Measurements from ENCODE around the gene PDE6D. TPM values are rescaled to one million over a fixed set of nuclear protein-coding genes. Genes with fewer than 3 reads are reported as not detected.

PDE6D gene
- total RNA-seq (2014; rRNA removed; shearing (Covaris generic)), result 35.2 and 50.3 TPM in 2 replicates
- polyA plus RNA-seq (2016; fragmentation: Nextera tagmentation; extraction: Ambion mirVana), result 54.5 and 55.6 TPM in 2 replicates
- long read RNA-seq, transcript PDE6D-201 (5 exons, 1,175 nt), result major isoform, 25 of 31 reads
- long read RNA-seq, partial matches to known transcripts, result 1 of 31 reads
- long read RNA-seq, other reads (novel, unspliced or antisense), result 4 of 31 reads

GRCh38 chr2:231780909-231781797, at the start of gene PDE6D:
PDE6D (minus strand) TSS chr2:231781282; CDS start chr2:231781114, 168 bp downstream.
- TF ChIP-seq ZNF462 (CRISPR knock-in tag; IDR thresholded peaks at IDR 0.05) (no peak), NANOG (IDR thresholded peaks at IDR 0.05; ENCODE audit: borderline replicate concordance) (no peak), STAT1 (IDR thresholded peaks at IDR 0.05; ENCODE audit: unreplicated experiment) (no peak), POLR2AphosphoS5 (IDR thresholded peaks at IDR 0.05; ENCODE audit: low read depth) (peak; percentile 92), EZH2 (IDR thresholded peaks at IDR 0.05; ENCODE audit: low read depth, unreplicated experiment) (no peak), EZH2phosphoT487 (IDR thresholded peaks at IDR 0.05; ENCODE audit: unreplicated experiment) (no peak), CREB1 (CRISPR knock-in tag; IDR thresholded peaks at IDR 0.05; ENCODE audit: low read depth) (peak; percentile 86), ETS1 (IDR thresholded peaks at IDR 0.05) (peak; percentile 98)
- peaks cover 12% of the 10 kb centered on the region for H3F3A ChIP-seq (replicated peaks; ENCODE audit: low read depth)
- H3K9me2 ChIP-seq (ENCODE audit: insufficient read depth), result no peaks in the 10 kb centered on the region

More at GRCh38 chr2:231780909-231781797, at the start of gene PDE6D:
- Histone ChIP-seq H4K20me1 (replicated peaks; ENCODE audit: insufficient read depth) (peaks cover 17% of the 10 kb centered on the region), H3K79me2 (replicated peaks; ENCODE audit: insufficient read depth) (peaks cover 66% of the 10 kb centered on the region), H3K27me3 (ENCODE audit: insufficient read depth) (0 out of 2 replicates have a peak, but pooled peaks cover 7% of the 10 kb centered on the region), H3K4me1 (ENCODE audit: insufficient read depth) (peaks cover 14% of the 10 kb centered on the region), H3K27ac (ENCODE audit: low read depth) (no peak within 1 kb of the TSS), H2AFZ (peak within 1 kb of the TSS; percentile 90), H3K4me2 (peak within 1 kb of the TSS; percentile 86), H3K36me3 (ENCODE audit: insufficient read depth) (no peaks in the 10 kb centered on the region; the same call in 1 of the 2 replicates), H3K4me3 (peak within 1 kb of the TSS; percentile 64)
- Mint-ChIP-seq H3K36me3 (ENCODE audit: low read depth) (no peaks in the 10 kb centered on the region; the same call in 2 of the 3 replicates), H3K4me3 (peak within 1 kb of the TSS; percentile 92), H3K9me3 (no peaks in the 10 kb centered on the region), H3K27me3 (ENCODE audit: insufficient read depth, low read depth, poor library complexity) (peaks cover 3% of the 10 kb centered on the region), H3K27ac (peak within 1 kb of the TSS; percentile 91), H3K4me1 (peaks cover 25% of the 10 kb centered on the region)
- DNase-seq (ENCODE audit: low spot score) (peak; percentile 99), ATAC-seq (peak; percentile 93)

Measured in GM23338 (cell line).